IPS-15b (cell line): Measurements from ENCODE around the gene DENND1B.

Source experiments
- H3K27me3 ChIP-seq: one replicate; pipeline ENCODE4 v1.6.1; 2013; ENCODE audit warnings: low read length; ENCODE audit not compliant: control insufficient read depth, insufficient read depth
- H3K36me3 ChIP-seq: one replicate; pipeline ENCODE4 v1.6.1; 2013; ENCODE audit warnings: low read length; ENCODE audit not compliant: control insufficient read depth, insufficient read depth
- H3K4me1 ChIP-seq: one replicate; pipeline ENCODE4 v1.6.1; 2013; ENCODE audit warnings: mild to moderate bottlenecking, low read length; ENCODE audit not compliant: control insufficient read depth, insufficient read depth
- H3K4me3 ChIP-seq: one replicate; pipeline ENCODE4 v1.5.1; 2013; ENCODE audit warnings: low read depth, low read length
- H3K9ac ChIP-seq: one replicate; pipeline ENCODE4 v1.6.1; 2013; ENCODE audit warnings: low read depth, mild to moderate bottlenecking, low read length
- H3K9me3 ChIP-seq: one replicate; pipeline ENCODE4 v1.6.1; 2013; ENCODE audit warnings: mild to moderate bottlenecking, low read length; ENCODE audit not compliant: control insufficient read depth, insufficient read depth

The DENND1B gene

GRCh38 chr1:197800379-197801110 is 25.3 kb upstream of the DENND1B start:
- H3K36me3 ChIP-seq: no peaks in the 10 kb centered on the region
- no peaks in the 10 kb centered on the region for H3K4me1 ChIP-seq
- no peak overlapping the region for H3K4me3 ChIP-seq
- peaks cover 5% of the 10 kb centered on the region for H3K9me3 ChIP-seq
- H3K9ac ChIP-seq: no peak overlapping the region
- H3K27me3 ChIP-seq: peaks cover 7% of the 10 kb centered on the region

- Histone ChIP-seq H3K4me3 (no peak overlapping the region), H3K9me3 (peaks cover 5% of the 10 kb centered on the region), H3K4me1 (no peaks in the 10 kb centered on the region), H3K36me3 (no peaks in the 10 kb centered on the region), H3K9ac (no peak overlapping the region), H3K27me3 (peaks cover 7% of the 10 kb centered on the region)
These were observed 24.0 kb upstream of the DENND1B start for GRCh38 chr1:197799271-197799670.

DNA sequence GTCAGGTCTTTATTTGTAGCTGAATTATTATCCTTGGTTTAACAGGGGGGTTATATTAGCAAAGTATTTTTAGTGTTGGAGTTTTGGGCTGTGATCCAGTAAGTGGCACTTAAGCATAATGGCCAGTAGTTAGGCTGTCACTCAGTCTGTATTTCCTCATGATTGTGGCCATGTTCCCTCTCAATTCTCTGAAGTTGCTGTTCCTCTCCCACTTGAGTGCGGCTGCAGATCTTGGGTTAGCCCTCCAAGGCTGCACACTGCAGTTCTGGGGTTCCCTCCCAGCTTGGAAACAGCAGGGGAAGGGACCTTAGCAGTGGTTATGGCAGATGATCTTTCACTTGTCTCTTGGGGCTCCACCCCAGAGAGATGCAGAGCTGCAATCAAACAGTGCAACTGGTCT is 23.2 kb upstream of the DENND1B start:
- Histone ChIP-seq H3K36me3 (no peaks in the 10 kb centered on the region), H3K4me3 (no peak overlapping the region), H3K27me3 (peaks cover 7% of the 10 kb centered on the region), H3K4me1 (no peaks in the 10 kb centered on the region), H3K9ac (no peak overlapping the region), H3K9me3 (peaks cover 5% of the 10 kb centered on the region)

GRCh38 chr1:197797010-197797409 is 21.7 kb upstream of the DENND1B start:
- peaks cover 7% of the 10 kb centered on the region for H3K27me3 ChIP-seq
- H3K4me3 ChIP-seq: no peak overlapping the region
- H3K36me3 ChIP-seq: no peaks in the 10 kb centered on the region
- H3K9ac ChIP-seq: no peak overlapping the region
- H3K4me1 ChIP-seq: no peaks in the 10 kb centered on the region
- peaks cover 5% of the 10 kb centered on the region for H3K9me3 ChIP-seq

GRCh38 chr1:197788741-197789739 is 13.8 kb upstream of the DENND1B start:
- no peaks in the 10 kb centered on the region for H3K27me3 ChIP-seq
- H3K9me3 ChIP-seq: no peaks in the 10 kb centered on the region
- no peak overlapping the region for H3K4me3 ChIP-seq
- no peaks in the 10 kb centered on the region for H3K36me3 ChIP-seq
- H3K4me1 ChIP-seq: no peaks in the 10 kb centered on the region
- no peak overlapping the region for H3K9ac ChIP-seq

- no peak overlapping the region for H3K4me3 ChIP-seq
- no peaks in the 10 kb centered on the region for H3K36me3 ChIP-seq
- H3K9ac ChIP-seq: no peak overlapping the region
- H3K4me1 ChIP-seq: no peaks in the 10 kb centered on the region
- no peaks in the 10 kb centered on the region for H3K9me3 ChIP-seq
- no peaks in the 10 kb centered on the region for H3K27me3 ChIP-seq
These were observed 12.6 kb upstream of the DENND1B start for GRCh38 chr1:197787623-197788536.

- Histone ChIP-seq H3K9ac (no peak overlapping the region), H3K9me3 (no peaks in the 10 kb centered on the region), H3K4me1 (no peaks in the 10 kb centered on the region), H3K27me3 (no peaks in the 10 kb centered on the region), H3K36me3 (no peaks in the 10 kb centered on the region), H3K4me3 (no peak overlapping the region)
These were observed 11.8 kb upstream of the DENND1B start for GRCh38 chr1:197787056-197787455.

DNA sequence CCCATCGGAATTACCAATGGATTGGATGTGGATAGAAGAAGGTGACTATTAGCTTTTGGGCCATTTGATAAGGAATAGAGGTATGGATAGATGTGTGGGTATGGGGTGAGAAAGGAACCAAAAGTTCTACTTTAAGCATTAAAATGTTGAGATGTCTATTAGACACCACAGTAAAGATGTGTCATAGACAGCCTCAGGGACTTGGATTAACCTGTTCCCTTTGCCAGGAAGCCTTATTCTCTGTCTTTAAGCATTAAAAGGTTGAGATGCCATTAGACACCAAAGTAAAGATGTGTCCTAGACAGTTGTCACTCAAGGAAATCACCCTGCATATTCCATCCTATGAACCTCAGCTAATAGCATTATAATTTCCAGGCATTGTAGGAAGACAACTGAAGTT is 11.0 kb upstream of the DENND1B start:
- no peaks in the 10 kb centered on the region for H3K36me3 ChIP-seq
- no peaks in the 10 kb centered on the region for H3K4me1 ChIP-seq
- no peaks in the 10 kb centered on the region for H3K27me3 ChIP-seq
- no peak overlapping the region for H3K9ac ChIP-seq
- no peak overlapping the region for H3K4me3 ChIP-seq
- no peaks in the 10 kb centered on the region for H3K9me3 ChIP-seq

- H3K4me1 ChIP-seq: no peaks in the 10 kb centered on the region
- H3K4me3 ChIP-seq: no peak overlapping the region
- H3K9me3 ChIP-seq: no peaks in the 10 kb centered on the region
- no peaks in the 10 kb centered on the region for H3K27me3 ChIP-seq
- H3K9ac ChIP-seq: no peak overlapping the region
- H3K36me3 ChIP-seq: no peaks in the 10 kb centered on the region
These were observed 8.2 kb upstream of the DENND1B start for GRCh38 chr1:197783510-197783948.

- Histone ChIP-seq H3K9ac (no peak overlapping the region), H3K4me3 (no peak overlapping the region), H3K27me3 (no peaks in the 10 kb centered on the region), H3K9me3 (no peaks in the 10 kb centered on the region), H3K36me3 (no peaks in the 10 kb centered on the region), H3K4me1 (no peaks in the 10 kb centered on the region)
These were observed 7.6 kb upstream of the DENND1B start for GRCh38 chr1:197782722-197783360.
